Trophoblast cell (in vitro differentiated cells and primary cell): ENCODE results near the gene MED13L.

Experiments
- DNase-seq, 2 donors: peaks; one replicate each; pipeline ENCODE4 v3.0.0-alpha.2; 2016
- H2AFZ ChIP-seq: 2 replicates; pipeline ENCODE4 v1.6.1; 2013; ENCODE audit warnings: low read length, moderate library complexity, mild to moderate bottlenecking; ENCODE audit not compliant: insufficient read depth, poor library complexity
- H2AK5ac ChIP-seq: 2 replicates; pipeline ENCODE4 v1.6.1; 2013; ENCODE audit warnings: mild to moderate bottlenecking, low read length
- H2BK120ac ChIP-seq: 2 replicates; pipeline ENCODE4 v1.6.1; 2013; ENCODE audit warnings: low read length, mild to moderate bottlenecking, moderate library complexity; ENCODE audit not compliant: insufficient read depth, poor library complexity
- H2BK12ac ChIP-seq: 2 replicates; pipeline ENCODE4 v1.6.1; 2013; ENCODE audit warnings: mild to moderate bottlenecking, low read length, moderate library complexity
- H2BK5ac ChIP-seq: 2 replicates; pipeline ENCODE4 v1.6.1; 2013; ENCODE audit warnings: low read length, low read depth, moderate library complexity, mild to moderate bottlenecking; ENCODE audit not compliant: poor library complexity
- H3K14ac ChIP-seq: 2 replicates; pipeline ENCODE4 v1.6.1; 2013; ENCODE audit warnings: mild to moderate bottlenecking, low read length
- H3K18ac ChIP-seq: 2 replicates; pipeline ENCODE4 v1.6.1; 2013; ENCODE audit warnings: mild to moderate bottlenecking, low read length
- H3K23ac ChIP-seq: 2 replicates; pipeline ENCODE4 v1.6.1; 2013; ENCODE audit warnings: low read length
- H3K27ac ChIP-seq: 2 replicates; pipeline ENCODE4 v1.5.1; 2013; ENCODE audit warnings: low read depth, mild to moderate bottlenecking, inconsistent platforms, low read length, moderate library complexity
- H3K27me3 ChIP-seq: 2 replicates; pipeline ENCODE4 v1.6.1; 2013; ENCODE audit warnings: inconsistent platforms, mild to moderate bottlenecking, low read length, moderate library complexity; ENCODE audit not compliant: insufficient read depth
- H3K36me3 ChIP-seq, 2 experiments: 1 replicate in 1 of 2; 2 replicates in 1 of 2; pipeline ENCODE4 v1.6.1; 2013; ENCODE audit warnings: low read length in 2 of 2, mild to moderate bottlenecking in 2 of 2, moderate library complexity in 1 of 2; ENCODE audit not compliant: insufficient read depth in 2 of 2, control insufficient read depth in 1 of 2
- H3K4ac ChIP-seq: 2 replicates; pipeline ENCODE4 v1.6.1; 2013; ENCODE audit warnings: low read depth, mild to moderate bottlenecking, low read length, moderate library complexity
- H3K4me1 ChIP-seq, 2 experiments: 1 replicate in 1 of 2; 2 replicates in 1 of 2; pipeline ENCODE4 v1.6.1; 2013; ENCODE audit warnings: low read length in 2 of 2, mild to moderate bottlenecking in 2 of 2, moderate library complexity in 1 of 2; ENCODE audit not compliant: insufficient read depth in 2 of 2, control insufficient read depth in 1 of 2
- H3K4me2 ChIP-seq: 2 replicates; pipeline ENCODE4 v1.6.1; 2013; ENCODE audit warnings: inconsistent platforms, mild to moderate bottlenecking, low read length, moderate library complexity
- H3K4me3 ChIP-seq: 2 replicates; pipeline ENCODE4 v1.5.1; 2013; ENCODE audit warnings: mild to moderate bottlenecking, low read depth, low read length, inconsistent platforms
- H3K79me1 ChIP-seq: one replicate; pipeline ENCODE4 v1.6.1; 2013; ENCODE audit warnings: low read length
- H3K79me2 ChIP-seq: 2 replicates; pipeline ENCODE4 v1.6.1; 2013; ENCODE audit warnings: low read length, mild to moderate bottlenecking; ENCODE audit not compliant: control insufficient read depth, insufficient read depth, poor library complexity
- H3K9ac ChIP-seq: 2 replicates; pipeline ENCODE4 v1.6.1; 2013; ENCODE audit warnings: mild to moderate bottlenecking, low read length
- H3K9me3 ChIP-seq: 2 replicates; pipeline ENCODE4 v1.6.1; 2013; ENCODE audit warnings: low read depth, mild to moderate bottlenecking, control low read depth, inconsistent platforms, low read length; ENCODE audit not compliant: insufficient read depth
- H4K12ac ChIP-seq: 2 replicates; pipeline ENCODE4 v1.6.1; 2013; ENCODE audit warnings: low read depth, mild to moderate bottlenecking, low read length, moderate library complexity
- H4K8ac ChIP-seq: 2 replicates; pipeline ENCODE4 v1.6.1; 2013; ENCODE audit warnings: low read depth, mild to moderate bottlenecking, low read length, moderate library complexity
- H4K91ac ChIP-seq: one replicate; pipeline ENCODE4 v1.6.1; 2013; ENCODE audit warnings: low read depth, mild to moderate bottlenecking, low read length, moderate library complexity
- WGBS: extraction: QIAGEN DNeasy Blood & Tissue Kit; methylation state at CpG from one replicate; pipeline ENCODE4 v1.1.7; 2013; ENCODE audit warnings: missing lambda C conversion rate; ENCODE audit not compliant: insufficient read length, insufficient coverage; ENCODE audit errors: extremely low coverage; 5-methylcytosine and 5-hydroxymethylcytosine counted together

Gene MED13L

DNA sequence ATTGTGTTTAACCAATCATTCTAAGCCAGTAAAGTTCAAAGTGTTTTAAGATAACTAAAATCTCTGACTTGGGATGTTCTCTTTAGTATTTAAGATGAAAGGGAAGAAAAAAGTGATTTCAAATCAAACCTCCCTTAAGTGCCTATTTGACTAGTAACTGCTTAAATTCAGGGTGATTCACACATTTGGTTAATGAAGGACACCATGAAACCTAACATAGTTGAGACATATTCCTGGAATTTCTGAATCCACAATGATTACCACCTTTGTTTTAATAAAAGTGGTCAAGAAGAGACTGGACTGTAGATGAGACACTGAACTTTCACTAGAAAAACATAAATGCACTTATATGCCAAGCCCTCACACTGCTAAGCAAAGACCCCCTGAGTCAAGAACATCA, 138.7 kb downstream of the MED13L start:
- no peak for DNase-seq
- Histone ChIP-seq H3K23ac (no peak overlapping the region), H3K79me2 (peaks cover 13% of the 10 kb centered on the region), H3K14ac (no peak overlapping the region), H3K4ac (no peak overlapping the region), H3K27me3 (no peaks in the 10 kb centered on the region), H3K9me3 (no peaks in the 10 kb centered on the region), H3K9ac (no peak overlapping the region), H3K36me3 (no peaks in the 10 kb centered on the region), H2BK12ac (no peak overlapping the region), H3K4me2 (no peak overlapping the region), H4K91ac (no peak overlapping the region), H3K79me1 (no peaks in the 10 kb centered on the region), H3K4me1 (peaks cover 0 to under 1% of the 10 kb centered on the region in 2 experiments), H4K12ac (no peak overlapping the region), H4K8ac (no peak overlapping the region), H2AK5ac (no peak overlapping the region), H2BK5ac (no peak overlapping the region), H3K18ac (no peak overlapping the region), H2AFZ (no peak overlapping the region), H3K4me3 (no peak overlapping the region), H2BK120ac (no peak overlapping the region), H3K27ac (no peak overlapping the region)

GRCh38 chr12:116138364-116138763, 139.1 kb downstream of the MED13L start:
- Histone ChIP-seq H4K8ac (no peak overlapping the region), H3K4me3 (no peak overlapping the region), H3K14ac (no peak overlapping the region), H3K9ac (no peak overlapping the region), H3K23ac (no peak overlapping the region), H3K27me3 (no peaks in the 10 kb centered on the region), H3K4me2 (no peak overlapping the region), H4K91ac (no peak overlapping the region), H3K18ac (no peak overlapping the region), H3K4me1 (peaks cover under 1 to 5% of the 10 kb centered on the region in 2 experiments), H4K12ac (no peak overlapping the region), H2BK12ac (no peak overlapping the region), H2BK5ac (no peak overlapping the region), H2AK5ac (no peak overlapping the region), H3K4ac (peak overlapping the region; percentile 69), H3K27ac (no peak overlapping the region), H3K9me3 (no peaks in the 10 kb centered on the region), H2BK120ac (no peak overlapping the region), H3K36me3 (no peaks in the 10 kb centered on the region), H3K79me2 (peaks cover 13% of the 10 kb centered on the region), H2AFZ (no peak overlapping the region), H3K79me1 (no peaks in the 10 kb centered on the region)
- no peak for DNase-seq
- no CpG with 5 or more reads among the region's 2 CpGs for WGBS

DNA sequence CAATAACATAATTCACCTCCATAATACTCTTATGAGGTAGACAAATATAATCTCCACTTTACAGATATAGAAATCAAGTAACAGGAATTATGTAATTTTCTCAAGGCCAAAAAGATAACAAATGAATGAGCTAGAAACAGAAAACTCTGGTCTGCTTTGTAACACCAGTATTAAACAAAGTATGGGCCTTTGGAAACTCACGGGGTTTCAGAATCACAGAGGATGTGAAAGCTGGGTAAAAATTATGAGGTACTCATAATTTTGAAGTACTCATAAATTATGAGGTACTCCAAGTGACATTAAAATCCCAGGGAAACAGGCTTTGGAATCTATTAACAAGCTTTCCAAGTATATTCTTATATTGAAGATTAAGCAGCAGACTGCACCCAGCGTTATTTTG, 140.2 kb downstream of the MED13L start:
- no peak overlapping the region for H2BK12ac ChIP-seq
- H2AK5ac ChIP-seq = no peak overlapping the region
- no peaks in the 10 kb centered on the region for H3K27me3 ChIP-seq
- H3K27ac ChIP-seq = no peak overlapping the region
- H3K9me3 ChIP-seq = no peaks in the 10 kb centered on the region
- H3K4ac ChIP-seq = no peak overlapping the region
- H3K9ac ChIP-seq = no peak overlapping the region
- no peak overlapping the region for H2BK5ac ChIP-seq
- H3K14ac ChIP-seq = no peak overlapping the region
- no peak overlapping the region for H3K23ac ChIP-seq
- H3K79me2 ChIP-seq = peaks cover 15% of the 10 kb centered on the region
- H4K8ac ChIP-seq = no peak overlapping the region
- H3K4me3 ChIP-seq = no peak overlapping the region
- WGBS = no CpG with 5 or more reads among the region's 2 CpGs
- no peaks in the 10 kb centered on the region for H3K79me1 ChIP-seq
- no peak overlapping the region for H2BK120ac ChIP-seq
- no peak for DNase-seq
- H4K91ac ChIP-seq = no peak overlapping the region
- H3K36me3 ChIP-seq = no peaks in the 10 kb centered on the region
- H3K18ac ChIP-seq = no peak overlapping the region
- H4K12ac ChIP-seq = no peak overlapping the region
- no peak overlapping the region for H3K4me2 ChIP-seq
- peaks cover 2 to 7% of the 10 kb centered on the region in 2 experiments for H3K4me1 ChIP-seq
- no peak overlapping the region for H2AFZ ChIP-seq

GRCh38 chr12:116136340-116136739, 141.2 kb downstream of the MED13L start:
- Histone ChIP-seq H3K9me3 (no peaks in the 10 kb centered on the region), H3K4me2 (no peak overlapping the region), H4K12ac (no peak overlapping the region), H3K4ac (no peak overlapping the region), H3K27ac (no peak overlapping the region), H2AK5ac (no peak overlapping the region), H2BK12ac (no peak overlapping the region), H3K18ac (no peak overlapping the region), H2BK5ac (no peak overlapping the region), H3K36me3 (no peaks in the 10 kb centered on the region), H3K14ac (no peak overlapping the region), H4K91ac (no peak overlapping the region), H4K8ac (no peak overlapping the region), H3K9ac (no peak overlapping the region), H3K27me3 (no peaks in the 10 kb centered on the region), H3K79me1 (no peaks in the 10 kb centered on the region), H3K4me1 (peaks cover 2 to 7% of the 10 kb centered on the region in 2 experiments), H2AFZ (no peak overlapping the region), H3K4me3 (no peak overlapping the region), H3K79me2 (peaks cover 12% of the 10 kb centered on the region), H2BK120ac (no peak overlapping the region), H3K23ac (no peak overlapping the region)
- no CpG with 5 or more reads among the region's 3 CpGs for WGBS
- DNase-seq = no peak
